Right lobe of liver (tissue), 6 donors: ENCODE measurements around the gene CTCF. TPM values are rescaled to one million over a fixed set of nuclear protein-coding genes. Genes with fewer than 3 reads are reported as not detected.
A peak's percentile ranks its signal among the peaks of the same experiment; 100 is the strongest.

ENCODE experiments used
- ATAC-seq, 4 donors: fragments of 200-7000 bp; cut with Tn5 transposase; one replicate each; pipeline ENCODE4 v1.9.1; 2020; ENCODE audit warnings: mild to moderate bottlenecking in 4 of 4, moderate library complexity in 4 of 4
- DNase-seq, 3 donors: peaks; one replicate each; pipeline ENCODE4 v3.0.0-alpha.2; 2020
- H3K27ac ChIP-seq, 3 donors: fragments of 200-600 bp; one replicate each; pipeline ENCODE4 v1.8.0; 2022
- H3K27me3 ChIP-seq, 2 donors: fragments of 200-600 bp; one replicate each; pipeline ENCODE4 v1.8.0; 2022
- H3K36me3 ChIP-seq, 4 donors: fragments of 200-600 bp; sonication (generic) in 1 of 4; one replicate each; pipeline versions ENCODE4 v1.5.1 to v1.8.0; 2017 to 2022; ENCODE audit warnings: control low read depth in 1 of 4
- H3K4me1 ChIP-seq, 4 donors: fragments of 200-600 bp; sonication (generic) in 1 of 4; one replicate each; pipeline versions ENCODE4 v1.5.1 to v1.8.0; 2017 to 2022; ENCODE audit warnings: control low read depth in 1 of 4
- H3K4me3 ChIP-seq, 3 donors: fragments of 200-600 bp; one replicate each; pipeline ENCODE4 v1.8.0; 2022
- H3K9me3 ChIP-seq, 4 donors: fragments of 200-600 bp; sonication (generic) in 1 of 4; one replicate each; pipeline versions ENCODE4 v1.5.1 to v1.8.0; 2017 to 2022; ENCODE audit warnings: control low read depth in 1 of 4
- CTCF ChIP-seq, 4 donors: fragments of 200-600 bp in 3 of 4; fragments of 450-650 bp in 1 of 4; IDR thresholded peaks; one replicate each; pipeline versions ENCODE4 v1.5.1 to v1.8.0; 2016 to 2022; ENCODE audit warnings: antibody characterized with exemption in 4 of 4, mild to moderate bottlenecking in 2 of 4
- POLR2A ChIP-seq: fragments of 450-650 bp; IDR thresholded peaks from one replicate; pipeline ENCODE4 v1.6.1; 2017; ENCODE audit warnings: antibody characterized with exemption, mild to moderate bottlenecking
- WGBS: methylation state at CpG from one replicate; pipeline ENCODE4 v1.1.6; 2018; ENCODE audit warnings: low coverage, low lambda C conversion rate; ENCODE audit not compliant: insufficient coverage; ENCODE audit errors: missing lambda C conversion rate; 5-methylcytosine and 5-hydroxymethylcytosine counted together
- intact Hi-C, 2 donors: fragments of 100-400 bp; cut with DNase I; formaldehyde crosslinking; loops; one replicate each; pipeline versions ENCODE4 v1.11.2 to v1.14.1; 2022
- total RNA-seq, 6 experiments: library from RNA; depleted of rRNA in 2 of 6; stranded (reverse); fragments of >200 nt in 2 of 6; fragmentation: NEBNext Ultra II Directional in 3 of 6; extraction: Animal tissue kit (Norgen Biotek cat#: 25700) in 3 of 6; gene quantifications; one replicate each; pipeline versions ENCODE4 v1.1.0 to v1.2.4, GENCODE V29; 2016 to 2023
- donor health status: DM: no; HTN: yes; CAD: no.
- donor health status: DM: no; HTN: no; CAD: no.
- donor health status: DM: no; HTN: no; CAD: no.
- donor health status: DM: no; HTN: yes; CAD: no.
- donor health status: DM: no; HTN: yes; CAD: no.

The CTCF gene
- total RNA-seq, 6 experiments from 2014 or later: 14.3 to 18.5 (median 17.0) TPM

GRCh38 chr16:67663877-67664222 is 101.5 kb downstream of the CTCF start:
- Histone ChIP-seq H3K36me3 (no peaks in the 10 kb centered on the region), H3K9me3 (no peaks in the 10 kb centered on the region), H3K4me1 (peaks cover 0 to 36% (median 16%) of the 10 kb centered on the region in 4 donors), H3K27me3 (no peaks in the 10 kb centered on the region), H3K4me3 (no peak overlapping the region), H3K27ac (no peak overlapping the region)
- no peak for TF ChIP-seq POLR2A
- no peak for TF ChIP-seq CTCF (IDR thresholded peaks at IDR 0.05)
- WGBS: no CpG with 5 or more reads among the region's 6 CpGs
- ATAC-seq: no peak
- no peak for DNase-seq
- intact Hi-C loops: no loop called here

- WGBS: 86% methylated on average over 4 of the region's 4 CpGs
- no peak for DNase-seq
- no peaks in the 10 kb centered on the region for H3K9me3 ChIP-seq
- H3K27ac ChIP-seq: no peak overlapping the region
- ATAC-seq: no peak
- intact Hi-C loops: no loop called here
- TF ChIP-seq CTCF (IDR thresholded peaks at IDR 0.05): no peak
- no peak for TF ChIP-seq POLR2A
- H3K27me3 ChIP-seq: no peaks in the 10 kb centered on the region
- H3K4me1 ChIP-seq: peaks cover 0 to 35% (median 16%) of the 10 kb centered on the region in 4 donors
- H3K4me3 ChIP-seq: no peak overlapping the region
- no peaks in the 10 kb centered on the region for H3K36me3 ChIP-seq
Observed at GRCh38 chr16:67664258-67664657, 101.9 kb downstream of the CTCF start.

GRCh38 chr16:67664871-67665270 is 102.5 kb downstream of the CTCF start:
- Histone ChIP-seq H3K27me3 (no peaks in the 10 kb centered on the region), H3K9me3 (no peaks in the 10 kb centered on the region), H3K27ac (no peak overlapping the region), H3K36me3 (no peaks in the 10 kb centered on the region), H3K4me1 (peaks cover 0 to 30% (median 16%) of the 10 kb centered on the region in 4 donors), H3K4me3 (no peak overlapping the region)
- 55% methylated on average over 3 of the region's 7 CpGs for WGBS
- intact Hi-C loops: no loop called here
- TF ChIP-seq POLR2A: no peak
- no peak for TF ChIP-seq CTCF (IDR thresholded peaks at IDR 0.05)
- DNase-seq: no peak
- ATAC-seq: no peak

GRCh38 chr16:67665598-67665997 is 103.3 kb downstream of the CTCF start:
- no peaks in the 10 kb centered on the region for H3K27me3 ChIP-seq
- no peaks in the 10 kb centered on the region for H3K36me3 ChIP-seq
- TF ChIP-seq CTCF (IDR thresholded peaks at IDR 0.05) (no peak), POLR2A (no peak)
- DNase-seq (no peak), ATAC-seq (no peak)
- no peak overlapping the region for H3K27ac ChIP-seq
- H3K4me1 ChIP-seq: peaks cover 0 to 30% (median 16%) of the 10 kb centered on the region in 4 donors
- intact Hi-C loops: no loop called here
- H3K4me3 ChIP-seq: peak overlapping the region in 1 of 3 donors; percentile 84
- no peaks in the 10 kb centered on the region for H3K9me3 ChIP-seq
- 69% methylated on average over 5 of the region's 5 CpGs for WGBS

- Histone ChIP-seq H3K4me1 (peaks cover 0 to 30% (median 16%) of the 10 kb centered on the region in 4 donors), H3K27ac (peak overlapping the region; percentile 88 to 93 (median 91)), H3K9me3 (no peaks in the 10 kb centered on the region), H3K27me3 (no peaks in the 10 kb centered on the region), H3K36me3 (no peaks in the 10 kb centered on the region), H3K4me3 (peak overlapping the region; percentile 69 to 94 (median 84))
- WGBS: 0% methylated on average over 7 of the region's 46 CpGs
- peak in 2 of 4 donors; percentile 0 to 2 for ATAC-seq
- DNase-seq: peak in 1 of 3 donors; percentile 59
- TF ChIP-seq POLR2A (no peak), CTCF (IDR thresholded peaks at IDR 0.05) (no peak)
- intact Hi-C loops: no loop called here
Observed at GRCh38 chr16:67666032-67666551, 103.8 kb downstream of the CTCF start.
